T-helper 17 cell (primary cell): Measurements from ENCODE around the gene DUSP1. TPM values are rescaled to one million over a fixed set of nuclear protein-coding genes. Genes with fewer than 3 reads are reported as not detected.
A peak's percentile ranks its signal among the peaks of the same experiment; 100 is the strongest.

ENCODE experiments used
- ATAC-seq: fragments of 150-1000 bp; cut with Tn5 transposase; 2 replicates; pipeline ENCODE4 v1.10.0; 2021; ENCODE audit warnings: mild to moderate bottlenecking, moderate library complexity
- DNase-seq, 3 donors: peaks; one replicate each; pipeline versions ENCODE4 v3.0.0 to v3.0.0-alpha.2; 2020 to 2021
- H3K9me3 ChIP-seq: one replicate; pipeline ENCODE4 v1.7.0; 2013; ENCODE audit warnings: low read length, mild to moderate bottlenecking; ENCODE audit not compliant: control insufficient read depth, poor library complexity, severe bottlenecking
- H3K27ac Mint-ChIP-seq: one replicate; pipeline ENCODE4 v1.8.0; 2022; ENCODE audit warnings: mild to moderate bottlenecking, moderate library complexity, mixed read lengths
- H3K27me3 Mint-ChIP-seq: one replicate; pipeline ENCODE4 v1.8.0; 2022; ENCODE audit warnings: mixed read lengths
- H3K36me3 Mint-ChIP-seq: one replicate; pipeline ENCODE4 v1.8.0; 2022; ENCODE audit warnings: low read depth, mixed read lengths
- H3K4me1 Mint-ChIP-seq: one replicate; pipeline ENCODE4 v1.8.0; 2022; ENCODE audit warnings: mild to moderate bottlenecking, mixed read lengths
- H3K4me3 Mint-ChIP-seq: one replicate; pipeline ENCODE4 v1.8.0; 2022; ENCODE audit warnings: mild to moderate bottlenecking, moderate library complexity, mixed read lengths
- total RNA-seq, 4 donors: library from RNA in 2 of 4; stranded (reverse) in 2 of 4; gene quantifications; one replicate each; pipeline ENCODE4 v1.2.3 and lab custom pipeline; 2022 to 2026

DUSP1 gene
- total RNA-seq, 2 donors from 2014 or later: 1,522 to 2,429 TPM

DNA sequence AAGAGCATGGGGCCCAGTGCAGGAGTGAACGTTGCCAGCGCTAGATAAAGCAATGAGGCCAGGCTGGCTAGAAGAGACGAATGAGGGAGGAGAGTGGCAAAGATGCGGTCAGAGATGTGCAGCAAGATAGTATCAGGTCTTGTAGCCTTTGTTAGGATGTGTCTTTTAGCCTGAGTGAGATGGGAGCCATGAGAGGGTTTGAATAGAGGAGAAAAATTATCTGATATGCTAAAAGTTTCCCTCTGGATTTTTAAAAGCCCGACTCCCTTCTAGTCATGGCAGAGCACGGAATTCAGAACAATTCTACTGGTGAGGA, 12.2 kb downstream of the DUSP1 start:
- no peak for DNase-seq
- no peaks in the 10 kb centered on the region for H3K4me1 Mint-ChIP-seq
- H3K4me3 Mint-ChIP-seq: no peak overlapping the region
- H3K36me3 Mint-ChIP-seq: no peaks in the 10 kb centered on the region
- H3K27me3 Mint-ChIP-seq: no peaks in the 10 kb centered on the region
- H3K27ac Mint-ChIP-seq: peak overlapping the region; percentile 3
- no peaks in the 10 kb centered on the region for H3K9me3 ChIP-seq
- ATAC-seq: no peak

DNA sequence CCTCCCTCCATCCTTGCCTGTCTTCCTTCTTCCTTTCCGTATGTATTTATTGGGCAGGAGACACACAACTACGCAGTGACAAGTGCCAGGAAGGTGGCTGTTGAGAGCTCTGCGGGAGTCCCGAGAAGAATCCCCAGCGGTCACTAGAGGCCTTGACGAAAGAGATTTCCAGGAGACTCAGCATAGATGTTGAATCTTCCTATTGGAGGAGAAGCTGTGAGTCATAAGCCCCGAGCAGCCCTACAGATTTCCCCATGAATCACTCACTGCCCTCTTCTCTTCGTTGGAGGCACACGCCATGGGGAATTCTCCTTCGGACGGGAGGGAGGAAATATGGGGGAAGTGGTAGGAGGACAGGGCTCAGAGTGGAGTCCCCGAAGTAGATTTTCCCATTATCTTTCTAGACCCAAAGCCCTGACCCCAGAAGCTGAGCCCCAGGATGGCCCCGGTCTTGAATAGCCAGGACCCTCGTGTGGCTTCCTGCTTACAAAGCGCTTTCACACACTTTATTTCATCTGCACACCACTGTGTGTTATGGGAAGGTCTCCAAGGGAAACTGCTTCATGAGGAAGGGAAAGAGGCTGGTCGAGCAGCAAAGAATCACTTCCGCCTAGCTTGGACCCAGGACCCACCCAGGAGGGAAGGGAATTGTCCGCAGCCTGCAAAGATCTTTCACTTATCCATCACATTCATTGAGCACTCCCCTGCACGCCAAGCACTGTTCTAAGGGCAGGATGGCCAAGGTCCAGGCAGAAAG, 12.7 kb downstream of the DUSP1 start:
- Mint-ChIP-seq H3K27me3 (no peaks in the 10 kb centered on the region), H3K27ac (peak overlapping the region; percentile 3), H3K4me3 (no peak overlapping the region), H3K4me1 (no peaks in the 10 kb centered on the region), H3K36me3 (no peaks in the 10 kb centered on the region)
- no peaks in the 10 kb centered on the region for H3K9me3 ChIP-seq
- ATAC-seq (no peak), DNase-seq (no peak)

- ATAC-seq (no peak), DNase-seq (no peak)
- Mint-ChIP-seq H3K36me3 (no peaks in the 10 kb centered on the region), H3K4me3 (no peak overlapping the region), H3K27me3 (no peaks in the 10 kb centered on the region), H3K27ac (no peak overlapping the region), H3K4me1 (no peaks in the 10 kb centered on the region)
- no peaks in the 10 kb centered on the region for H3K9me3 ChIP-seq
Measured at GRCh38 chr5:172757394-172758010, 13.5 kb downstream of the DUSP1 start.

- H3K4me1 Mint-ChIP-seq: no peaks in the 10 kb centered on the region
- H3K9me3 ChIP-seq: no peaks in the 10 kb centered on the region
- no peak overlapping the region for H3K4me3 Mint-ChIP-seq
- peaks cover 3% of the 10 kb centered on the region for H3K36me3 Mint-ChIP-seq
- DNase-seq (no peak), ATAC-seq (no peak)
- no peaks in the 10 kb centered on the region for H3K27me3 Mint-ChIP-seq
- no peak overlapping the region for H3K27ac Mint-ChIP-seq
Measured at GRCh38 chr5:172756764-172757393, 14.1 kb downstream of the DUSP1 start.

- Mint-ChIP-seq H3K27me3 (peaks cover 5% of the 10 kb centered on the region), H3K36me3 (peaks cover 3% of the 10 kb centered on the region), H3K4me1 (peaks cover 5% of the 10 kb centered on the region), H3K27ac (no peak overlapping the region), H3K4me3 (no peak overlapping the region)
- DNase-seq: no peak
- no peak for ATAC-seq
- H3K9me3 ChIP-seq: no peaks in the 10 kb centered on the region
Measured at GRCh38 chr5:172754596-172755356, 16.2 kb downstream of the DUSP1 start.

- ATAC-seq (no peak), DNase-seq (no peak)
- Mint-ChIP-seq H3K36me3 (peaks cover 3% of the 10 kb centered on the region), H3K27me3 (peaks cover 5% of the 10 kb centered on the region), H3K4me3 (no peak overlapping the region), H3K27ac (no peak overlapping the region), H3K4me1 (peaks cover 5% of the 10 kb centered on the region)
- H3K9me3 ChIP-seq: no peaks in the 10 kb centered on the region
Measured at GRCh38 chr5:172753101-172753500, 17.9 kb downstream of the DUSP1 start.

DNA sequence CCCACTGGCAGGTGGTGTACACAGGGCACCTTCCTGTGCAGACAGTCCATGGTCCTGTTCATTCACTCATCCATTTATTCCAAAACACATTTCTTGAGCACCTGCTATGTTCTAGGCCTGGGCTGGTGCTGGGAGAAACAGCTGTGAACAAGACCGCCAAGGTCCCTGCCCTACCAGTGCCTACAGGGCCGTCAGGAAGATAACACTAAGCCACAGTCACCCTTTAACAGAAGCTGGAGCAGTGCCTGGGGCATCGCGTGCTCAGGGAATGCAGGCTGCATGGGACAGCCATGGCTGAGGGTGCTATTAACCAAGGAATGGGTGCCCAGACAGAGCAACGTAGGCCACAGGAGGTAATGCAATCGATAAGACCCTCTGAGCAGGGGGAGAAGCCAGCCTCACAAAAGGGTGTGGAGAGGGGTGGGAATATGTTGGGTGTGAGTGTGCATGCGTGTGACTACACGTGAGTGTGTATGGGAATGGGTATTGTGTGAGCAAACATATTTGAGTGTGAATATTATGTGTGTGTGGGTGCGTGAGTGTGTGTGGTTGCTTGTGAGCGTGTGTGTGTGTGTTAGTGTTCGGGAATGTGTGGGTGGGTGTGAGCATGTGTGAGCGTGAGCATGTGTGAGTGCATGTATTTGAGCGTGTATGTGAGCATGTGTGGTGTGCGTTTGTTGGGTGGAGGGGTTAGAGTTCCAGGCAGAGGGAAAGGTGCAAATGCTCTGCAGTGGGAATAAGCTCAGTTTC, 19.1 kb downstream of the DUSP1 start:
- ATAC-seq: no peak
- H3K27me3 Mint-ChIP-seq: peaks cover 5% of the 10 kb centered on the region
- peaks cover 3% of the 10 kb centered on the region for H3K36me3 Mint-ChIP-seq
- H3K4me1 Mint-ChIP-seq: peaks cover 5% of the 10 kb centered on the region
- H3K27ac Mint-ChIP-seq: no peak overlapping the region
- DNase-seq: no peak
- no peaks in the 10 kb centered on the region for H3K9me3 ChIP-seq
- H3K4me3 Mint-ChIP-seq: no peak overlapping the region

DNA sequence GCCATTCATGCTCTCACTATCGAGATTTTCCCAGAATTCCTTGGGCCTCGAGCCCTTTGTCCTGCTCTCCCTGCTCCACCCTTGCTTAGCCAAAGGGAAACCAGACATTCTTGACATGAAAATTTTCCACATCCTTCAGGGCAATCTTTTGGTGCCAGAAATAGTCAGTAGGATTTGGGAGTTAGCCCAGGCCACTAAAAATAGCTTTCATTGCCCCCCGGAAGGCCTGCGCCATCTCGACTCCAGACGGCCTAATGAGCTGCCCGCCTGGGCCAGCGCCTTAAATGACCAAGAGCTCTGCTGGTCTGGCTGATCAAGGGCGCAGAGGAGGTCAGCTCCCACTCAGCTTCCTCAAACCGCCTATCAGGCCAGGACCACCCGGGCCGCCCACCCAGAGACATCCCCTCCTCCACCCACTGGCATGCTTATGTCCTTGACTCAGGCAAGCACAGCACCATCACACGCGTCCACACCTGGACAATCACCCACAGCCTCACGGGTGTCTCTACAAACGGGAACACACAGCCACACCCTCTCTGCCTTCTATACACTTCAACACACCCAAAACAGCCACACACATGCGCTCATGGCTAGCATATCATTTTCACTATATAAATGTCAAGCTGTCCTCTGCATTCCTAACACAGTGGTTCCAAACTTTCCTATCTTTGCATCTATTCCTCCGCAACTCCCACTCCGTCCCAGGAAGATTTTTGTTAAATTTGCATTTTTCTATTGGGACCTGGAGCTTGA, 20.9 kb downstream of the DUSP1 start:
- Mint-ChIP-seq H3K27ac (peak overlapping the region; percentile 79), H3K27me3 (peaks cover 12% of the 10 kb centered on the region)
- no peak for DNase-seq

DNA sequence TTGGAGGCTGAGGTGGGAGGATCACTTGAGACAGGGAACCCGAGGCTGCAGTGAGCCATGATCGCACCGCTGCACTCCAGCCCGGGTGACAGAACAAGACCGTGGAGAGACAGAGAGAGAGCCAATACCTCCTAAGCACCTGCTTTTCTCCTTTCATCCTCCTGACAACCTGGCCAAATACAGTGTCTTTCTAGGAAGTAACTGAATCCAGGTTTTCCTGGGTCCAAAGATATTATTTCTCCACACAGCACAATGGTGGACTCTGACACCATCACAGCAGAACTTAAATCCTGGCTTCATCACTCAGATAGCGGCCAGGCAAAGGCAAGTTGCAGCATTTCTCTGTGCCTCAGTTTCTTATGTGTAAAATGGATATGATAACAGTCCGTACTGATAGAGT, 21.9 kb downstream of the DUSP1 start:
- DNase-seq: no peak
- H3K27ac Mint-ChIP-seq: no peak overlapping the region
- H3K9me3 ChIP-seq: no peaks in the 10 kb centered on the region
- H3K4me3 Mint-ChIP-seq: no peak overlapping the region
- H3K4me1 Mint-ChIP-seq: peaks cover 11% of the 10 kb centered on the region
- H3K27me3 Mint-ChIP-seq: peaks cover 12% of the 10 kb centered on the region
- ATAC-seq: no peak
- peaks cover 3% of the 10 kb centered on the region for H3K36me3 Mint-ChIP-seq

More for the DNA sequence above, 20.9 kb downstream of the DUSP1 start:
- H3K36me3 Mint-ChIP-seq: peaks cover 3% of the 10 kb centered on the region
- no peaks in the 10 kb centered on the region for H3K9me3 ChIP-seq
- peaks cover 7% of the 10 kb centered on the region for H3K4me1 Mint-ChIP-seq
- no peak for ATAC-seq
- no peak overlapping the region for H3K4me3 Mint-ChIP-seq

DNA sequence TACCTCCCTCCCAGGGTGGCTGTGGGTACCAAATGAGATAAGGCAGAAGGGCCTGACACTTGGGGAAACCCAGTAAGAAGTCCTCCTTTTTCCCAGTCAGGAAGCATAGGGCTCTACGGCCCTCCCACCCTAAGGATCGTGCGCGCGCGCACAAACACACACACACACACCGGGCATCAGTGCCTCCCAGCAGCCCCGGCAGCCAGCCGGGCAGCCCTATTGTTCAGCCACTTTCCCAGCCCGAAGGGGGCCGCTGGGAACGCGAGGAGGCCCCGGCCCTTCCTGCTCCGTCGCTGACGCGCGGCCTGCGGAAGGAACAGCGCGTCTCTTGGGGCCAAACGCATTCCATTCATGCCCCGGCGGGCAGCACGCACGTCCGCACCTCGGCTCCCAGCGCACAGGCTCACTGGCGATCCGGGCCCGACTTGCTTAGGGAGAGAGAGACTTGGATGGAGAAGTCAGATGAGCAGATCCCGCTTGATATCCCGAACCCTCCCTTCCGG, 22.6 kb downstream of the DUSP1 start:
- ATAC-seq (no peak), DNase-seq (no peak)
- no peaks in the 10 kb centered on the region for H3K9me3 ChIP-seq
- peaks cover 3% of the 10 kb centered on the region for H3K36me3 Mint-ChIP-seq
- no peak overlapping the region for H3K27ac Mint-ChIP-seq
- no peak overlapping the region for H3K4me3 Mint-ChIP-seq
- peaks cover 14% of the 10 kb centered on the region for H3K4me1 Mint-ChIP-seq
- peaks cover 12% of the 10 kb centered on the region for H3K27me3 Mint-ChIP-seq

- Mint-ChIP-seq H3K36me3 (peaks cover 3% of the 10 kb centered on the region), H3K4me3 (no peak overlapping the region), H3K27ac (no peak overlapping the region), H3K27me3 (peaks cover 12% of the 10 kb centered on the region), H3K4me1 (peaks cover 16% of the 10 kb centered on the region)
- no peaks in the 10 kb centered on the region for H3K9me3 ChIP-seq
- ATAC-seq (no peak), DNase-seq (no peak)
Measured at GRCh38 chr5:172747471-172747870, 23.5 kb downstream of the DUSP1 start.

DNA sequence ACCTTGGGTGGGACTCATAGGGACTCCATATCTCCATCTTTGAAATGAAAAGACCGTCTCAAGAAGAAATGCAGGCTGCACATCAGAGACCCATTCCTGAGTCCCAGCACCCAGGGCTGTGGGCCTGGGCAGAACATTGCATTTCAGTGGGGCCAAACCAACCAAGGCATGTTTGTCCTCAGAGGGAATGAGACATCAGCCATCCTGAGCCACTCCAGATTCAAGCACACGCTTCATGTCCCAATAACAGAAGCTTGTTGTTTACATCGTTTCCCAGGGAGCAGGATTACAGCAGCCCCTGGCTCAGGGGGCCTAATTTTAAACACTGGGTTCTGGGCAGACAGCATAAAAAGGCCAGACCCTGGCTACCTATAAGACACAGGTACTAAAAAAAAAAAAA, 24.3 kb downstream of the DUSP1 start:
- Mint-ChIP-seq H3K4me3 (no peak overlapping the region), H3K36me3 (no peaks in the 10 kb centered on the region), H3K27me3 (peaks cover 12% of the 10 kb centered on the region), H3K27ac (no peak overlapping the region), H3K4me1 (peaks cover 16% of the 10 kb centered on the region)
- no peaks in the 10 kb centered on the region for H3K9me3 ChIP-seq
- DNase-seq (no peak), ATAC-seq (no peak)
